Thymus (tissue), 11 donors: ENCODE results near the gene HOXD9. TPM values are rescaled to one million over a fixed set of nuclear protein-coding genes. Genes with fewer than 3 reads are reported as not detected.

ENCODE experiments used
- DNase-seq, 9 donors: peaks; one replicate each; pipeline ENCODE4 v3.0.0-alpha.2; 2013; ENCODE audit warnings: low spot score in 9 of 9, low read depth in 6 of 9, missing footprints in 1 of 9
- H3K27ac ChIP-seq, 2 donors: one replicate each; pipeline ENCODE4 v1.5.1; 2013; ENCODE audit warnings: control low read depth in 1 of 2, low read depth in 1 of 2, low read length in 1 of 2, mild to moderate bottlenecking in 1 of 2, moderate library complexity in 1 of 2
- H3K27me3 ChIP-seq, 2 donors: one replicate each; pipeline ENCODE4 v1.5.1; 2013; ENCODE audit warnings: low read length in 1 of 2; ENCODE audit not compliant: control insufficient read depth in 2 of 2, insufficient read depth in 1 of 2
- H3K36me3 ChIP-seq, 2 donors: one replicate each; pipeline ENCODE4 v1.5.1; 2013; ENCODE audit warnings: low read length in 1 of 2, mild to moderate bottlenecking in 1 of 2, moderate library complexity in 1 of 2; ENCODE audit not compliant: control insufficient read depth in 2 of 2, insufficient read depth in 2 of 2
- H3K4me1 ChIP-seq, 2 donors: one replicate each; pipeline ENCODE4 v1.5.1; 2013; ENCODE audit warnings: low read length in 2 of 2; ENCODE audit not compliant: control insufficient read depth in 2 of 2, insufficient read depth in 2 of 2
- H3K4me3 ChIP-seq, 2 donors: one replicate each; pipeline ENCODE4 v1.5.1; 2013; ENCODE audit warnings: low read length in 2 of 2, control low read depth in 1 of 2, mild to moderate bottlenecking in 1 of 2
- H3K9me3 ChIP-seq, 2 donors: one replicate each; pipeline ENCODE4 v1.5.1; 2013; ENCODE audit warnings: low read length in 1 of 2, mild to moderate bottlenecking in 1 of 2; ENCODE audit not compliant: control insufficient read depth in 2 of 2, insufficient read depth in 1 of 2
- WGBS: extraction: QIAGEN DNeasy Blood & Tissue Kit; methylation state at CpG from one replicate; pipeline ENCODE4 v1.1.7; 2013; 5-methylcytosine and 5-hydroxymethylcytosine counted together
- polyA plus RNA-seq: library from polyadenylated mRNA; stranded (reverse); fragments of 200-250 nt; gene quantifications from one replicate; pipeline ENCODE4 v1.2.3, GENCODE V29; 2013
- total RNA-seq: library from RNA; stranded (reverse); fragments of 120-200 nt; gene quantifications from one replicate; pipeline ENCODE4 v1.2.4, GENCODE V29; 2013
- donor health status: healthy.

HOXD9 gene
- total and polyA plus RNA-seq, 2 donors: 0.14 to 1.8 TPM

DNA sequence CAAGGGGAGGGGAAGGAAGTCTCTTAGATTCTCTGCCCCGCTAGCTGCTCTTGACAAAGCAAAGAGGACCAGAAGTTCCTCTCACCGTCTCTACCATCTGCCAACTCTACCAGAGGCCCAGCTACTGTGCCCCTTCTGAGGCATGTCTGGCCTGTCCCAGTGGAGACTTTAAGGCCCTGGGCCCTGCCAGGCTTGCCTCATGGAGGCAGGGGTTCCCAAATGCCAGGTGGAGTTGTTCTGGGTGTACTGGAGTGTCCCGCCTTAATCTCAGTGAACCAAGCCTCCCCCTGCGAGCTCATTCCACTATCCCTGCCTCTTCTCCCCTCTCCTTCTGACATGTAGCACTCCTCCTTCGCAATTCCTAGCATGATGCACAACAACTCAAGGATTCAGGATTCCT is 20.7 kb upstream of the HOXD9 start:
- peaks cover 1 to 19% of the 10 kb centered on the region in 2 donors for H3K9me3 ChIP-seq
- H3K36me3 ChIP-seq: no peaks in the 10 kb centered on the region
- H3K4me1 ChIP-seq: peaks cover under 1 to 11% of the 10 kb centered on the region in 2 donors
- H3K4me3 ChIP-seq: no peak overlapping the region
- peaks cover 92 to 100% of the 10 kb centered on the region in 2 donors for H3K27me3 ChIP-seq
- H3K27ac ChIP-seq: no peak overlapping the region
- no peak for DNase-seq
- 27% methylated on average over 5 of the region's 5 CpGs for WGBS

GRCh38 chr2:176102309-176102866 is 20.1 kb upstream of the HOXD9 start:
- WGBS: 13% methylated on average over 7 of the region's 7 CpGs
- H3K4me3 ChIP-seq: no peak overlapping the region
- H3K9me3 ChIP-seq: peaks cover 1 to 16% of the 10 kb centered on the region in 2 donors

GRCh38 chr2:176103194-176103593 is 19.3 kb upstream of the HOXD9 start:
- Histone ChIP-seq H3K4me1 (peaks cover 0 to 3% of the 10 kb centered on the region in 2 donors), H3K27ac (no peak overlapping the region), H3K4me3 (no peak overlapping the region), H3K27me3 (peaks cover 92 to 98% of the 10 kb centered on the region in 2 donors), H3K36me3 (no peaks in the 10 kb centered on the region), H3K9me3 (peaks cover 1 to 13% of the 10 kb centered on the region in 2 donors)
- no peak for DNase-seq
- 24% methylated on average over 7 of the region's 7 CpGs for WGBS

More at GRCh38 chr2:176102309-176102866, 20.1 kb upstream of the HOXD9 start:
- peaks cover 0 to 8% of the 10 kb centered on the region in 2 donors for H3K4me1 ChIP-seq
- DNase-seq: no peak
- H3K27me3 ChIP-seq: peaks cover 92 to 100% of the 10 kb centered on the region in 2 donors
- H3K36me3 ChIP-seq: no peaks in the 10 kb centered on the region
- no peak overlapping the region for H3K27ac ChIP-seq

- H3K9me3 ChIP-seq: peaks cover 1 to 13% of the 10 kb centered on the region in 2 donors
- H3K27ac ChIP-seq: no peak overlapping the region
- H3K36me3 ChIP-seq: no peaks in the 10 kb centered on the region
- DNase-seq: no peak
- peaks cover 92 to 98% of the 10 kb centered on the region in 2 donors for H3K27me3 ChIP-seq
- peaks cover 0 to 3% of the 10 kb centered on the region in 2 donors for H3K4me1 ChIP-seq
- 9% methylated on average over 17 of the region's 17 CpGs for WGBS
- H3K4me3 ChIP-seq: no peak overlapping the region
Measured at GRCh38 chr2:176103742-176104315, 18.7 kb upstream of the HOXD9 start.

GRCh38 chr2:176104316-176105077 is 18.0 kb upstream of the HOXD9 start:
- WGBS: 7% methylated on average over 56 of the region's 56 CpGs
- DNase-seq: no peak
- no peaks in the 10 kb centered on the region for H3K36me3 ChIP-seq
- peaks cover 0 to 3% of the 10 kb centered on the region in 2 donors for H3K4me1 ChIP-seq
- peaks cover 92 to 98% of the 10 kb centered on the region in 2 donors for H3K27me3 ChIP-seq
- peaks cover 1 to 13% of the 10 kb centered on the region in 2 donors for H3K9me3 ChIP-seq
- H3K27ac ChIP-seq: no peak overlapping the region
- no peak overlapping the region for H3K4me3 ChIP-seq

DNA sequence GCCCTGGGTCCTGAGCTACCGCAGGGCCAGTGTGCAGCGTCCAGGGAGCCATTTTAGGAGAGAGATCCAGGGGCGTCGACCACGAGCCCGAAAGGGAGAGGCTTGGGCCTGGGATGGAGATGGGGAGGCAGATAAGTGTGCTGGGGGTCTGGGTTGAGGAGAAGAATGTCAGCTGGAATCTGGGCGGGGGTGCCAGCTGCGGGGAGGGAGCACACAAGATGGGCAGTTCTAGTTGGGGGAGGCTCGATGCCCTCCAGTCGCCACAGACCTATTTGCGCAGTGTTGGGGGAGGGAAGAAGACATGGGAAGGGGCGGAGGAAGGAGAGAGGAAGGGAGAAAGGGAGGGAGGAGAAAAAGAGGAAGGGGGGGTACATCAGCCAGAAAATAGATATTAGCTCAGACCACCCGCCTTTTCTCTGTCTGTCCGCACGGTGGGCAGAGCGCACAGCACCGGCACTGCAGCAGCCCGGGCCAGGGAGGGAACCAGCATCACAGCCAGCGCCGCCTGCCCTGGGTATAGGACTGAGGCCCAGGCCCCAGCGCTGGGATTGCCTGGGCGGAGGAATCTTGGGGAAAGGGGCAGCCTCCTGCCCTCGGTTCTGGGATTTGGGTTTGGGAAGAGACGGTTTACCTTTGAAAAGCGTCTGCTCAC is 17.3 kb upstream of the HOXD9 start:
- H3K4me3 ChIP-seq: no peak overlapping the region

DNA sequence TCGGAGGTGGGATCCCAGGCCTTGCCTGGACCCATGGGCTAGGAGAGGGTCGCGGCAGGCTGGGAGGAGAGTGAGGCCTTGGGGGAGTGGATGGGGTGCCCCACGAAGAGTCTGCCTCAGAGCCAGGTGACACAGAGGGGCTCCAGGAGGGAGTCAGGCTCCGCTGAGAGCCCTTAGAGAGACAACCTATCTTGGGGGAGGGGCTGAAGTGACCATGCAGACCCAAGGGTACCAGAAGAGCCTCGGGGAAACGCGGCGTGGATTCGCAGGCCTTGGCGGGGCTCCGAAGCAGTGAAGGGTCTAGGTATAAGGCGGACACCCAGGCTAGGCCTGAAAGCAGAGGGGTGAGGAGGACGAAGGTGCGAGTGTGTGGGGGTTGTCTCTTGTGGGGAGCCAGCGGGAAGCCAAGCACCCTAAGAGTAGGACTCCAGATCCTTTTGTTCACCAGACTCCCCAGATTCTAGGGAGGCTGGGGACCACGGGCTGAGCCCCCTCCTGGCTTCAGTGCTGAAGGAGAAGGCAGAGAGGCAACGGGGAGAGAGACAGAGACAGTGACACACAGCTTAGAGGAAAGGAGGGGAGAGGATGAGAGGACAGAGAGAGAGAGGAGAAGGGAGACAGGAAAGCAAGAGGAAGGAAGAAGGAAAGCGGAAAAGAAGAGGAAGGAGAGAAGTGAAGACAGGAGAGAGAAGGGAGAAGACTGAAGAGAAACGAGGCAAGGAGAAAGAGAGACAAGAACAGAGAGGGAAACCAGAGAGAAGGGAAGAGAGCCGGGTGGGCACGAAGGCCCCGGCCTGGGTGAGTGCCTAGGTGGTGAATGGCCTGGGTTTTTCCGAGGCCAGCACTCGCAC is 16.6 kb upstream of the HOXD9 start:
- peaks cover 0 to 3% of the 10 kb centered on the region in 2 donors for H3K4me1 ChIP-seq
- peaks cover 89 to 98% of the 10 kb centered on the region in 2 donors for H3K27me3 ChIP-seq
- no peaks in the 10 kb centered on the region for H3K36me3 ChIP-seq
- peaks cover 0 to 4% of the 10 kb centered on the region in 2 donors for H3K9me3 ChIP-seq
- WGBS: 7% methylated on average over 25 of the region's 25 CpGs
- no peak overlapping the region for H3K4me3 ChIP-seq
- H3K27ac ChIP-seq: no peak overlapping the region
- no peak for DNase-seq

More for the DNA sequence above, 17.3 kb upstream of the HOXD9 start:
- Histone ChIP-seq H3K27ac (no peak overlapping the region), H3K9me3 (peaks cover 0 to 9% of the 10 kb centered on the region in 2 donors), H3K4me1 (peaks cover 0 to 3% of the 10 kb centered on the region in 2 donors), H3K27me3 (peaks cover 91 to 98% of the 10 kb centered on the region in 2 donors), H3K36me3 (no peaks in the 10 kb centered on the region)
- no peak for DNase-seq
- WGBS: 11% methylated on average over 25 of the region's 25 CpGs
